Small intestine (tissue), 7 donors: ENCODE results near the gene MX1. TPM values are rescaled to one million over a fixed set of nuclear protein-coding genes. Genes with fewer than 3 reads are reported as not detected.

Experiments
- DNase-seq, 2 donors: peaks; one replicate each; pipeline versions ENCODE4 v3.0.0 to v3.0.0-alpha.2; 2013
- FAIRE-seq: peaks from 2 replicates; lab custom pipeline; 2012; peaks lifted over from hg19 to GRCh38; lab: Jason Lieb, UNC
- H3K27ac ChIP-seq, 3 donors: one replicate each; pipeline ENCODE4 v1.5.1; 2013; ENCODE audit warnings: low read length in 2 of 3, mild to moderate bottlenecking in 2 of 3, control low read depth in 1 of 3, inconsistent platforms in 1 of 3, low read depth in 1 of 3, moderate library complexity in 1 of 3
- H3K27me3 ChIP-seq, 3 donors: one replicate each; pipeline ENCODE4 v1.6.1; 2013; ENCODE audit warnings: low read length in 3 of 3, inconsistent platforms in 1 of 3; ENCODE audit not compliant: control insufficient read depth in 3 of 3, insufficient read depth in 3 of 3
- H3K36me3 ChIP-seq, 3 donors: one replicate each; pipeline ENCODE4 v1.6.1; 2013; ENCODE audit warnings: low read length in 3 of 3, inconsistent platforms in 1 of 3, low read depth in 1 of 3, mild to moderate bottlenecking in 1 of 3, moderate library complexity in 1 of 3; ENCODE audit not compliant: control insufficient read depth in 3 of 3, insufficient read depth in 2 of 3
- H3K4me1 ChIP-seq, 3 donors: one replicate each; pipeline ENCODE4 v1.6.1; 2013; ENCODE audit warnings: low read length in 2 of 3, inconsistent platforms in 1 of 3, low read depth in 1 of 3, mild to moderate bottlenecking in 1 of 3, moderate library complexity in 1 of 3; ENCODE audit not compliant: control insufficient read depth in 3 of 3, insufficient read depth in 2 of 3
- H3K4me3 ChIP-seq, 3 donors: one replicate each; pipeline ENCODE4 v1.5.1; 2013; ENCODE audit warnings: low read length in 3 of 3, control low read depth in 1 of 3, inconsistent platforms in 1 of 3, low read depth in 1 of 3, mild to moderate bottlenecking in 1 of 3, moderate library complexity in 1 of 3
- H3K9me3 ChIP-seq, 2 donors: one replicate each; pipeline ENCODE4 v1.6.1; 2013; ENCODE audit warnings: low read depth in 1 of 2, low read length in 1 of 2; ENCODE audit not compliant: control insufficient read depth in 2 of 2, insufficient read depth in 1 of 2
- WGBS, 3 donors: extraction: QIAGEN DNeasy Blood & Tissue Kit; methylation state at CpG; one replicate each; pipeline ENCODE4 v1.1.7; 2013; 5-methylcytosine and 5-hydroxymethylcytosine counted together
- polyA plus RNA-seq, 4 donors: library from polyadenylated mRNA; stranded (reverse) in 3 of 4; unstranded in 1 of 4; fragments of 200-250 nt in 3 of 4; fragments of 120-200 nt in 1 of 4; gene quantifications; one replicate each; pipeline versions ENCODE4 v1.2.1 to v1.2.3, GENCODE V29; 2013
- donor health status: healthy with polysubstance abuse.
- donor health status: control.
- donor health status: control.
- donor health status: Bipolar disorder and iron deficiency.
- donor health status: healthy.

MX1 gene
- polyA plus RNA-seq, 4 donors: 14.6 to 64.9 (median 36.8) TPM

GRCh38 chr21:41431788-41432548, 5.9 kb downstream of the MX1 start:
- FAIRE-seq (no peak), DNase-seq (peak in 1 of 2 donors; percentile 78)
- H3K9me3 ChIP-seq: peaks cover 0 to 2% of the 10 kb centered on the region in 2 donors
- peaks cover 0 to 2% (median 0%) of the 10 kb centered on the region in 3 donors for H3K27me3 ChIP-seq
- H3K4me3 ChIP-seq: no peak overlapping the region
- H3K27ac ChIP-seq: peak overlapping the region in 2 of 3 donors; percentile 72 to 79
- H3K36me3 ChIP-seq: peaks cover 10 to 29% (median 18%) of the 10 kb centered on the region in 3 donors
- 78 to 90% (median 88%) methylated on average over 16 of the region's 16 CpGs for WGBS, 3 donors
- H3K4me1 ChIP-seq: peaks cover 3 to 18% (median 5%) of the 10 kb centered on the region in 3 donors

- Histone ChIP-seq H3K27me3 (no peaks in the 10 kb centered on the region), H3K27ac (peak overlapping the region in 2 of 3 donors; percentile 72 to 79), H3K9me3 (peaks cover 0 to 2% of the 10 kb centered on the region in 2 donors), H3K4me3 (no peak overlapping the region), H3K4me1 (peaks cover 0 to 18% (median 5%) of the 10 kb centered on the region in 3 donors), H3K36me3 (peaks cover 14 to 37% (median 20%) of the 10 kb centered on the region in 3 donors)
- 62 to 76% (median 64%) methylated on average over 10 of the region's 10 CpGs for WGBS, 3 donors
- FAIRE-seq: no peak
- peak; percentile 82 to 87 for DNase-seq
These were observed 6.8 kb downstream of the MX1 start for GRCh38 chr21:41432562-41433460.

DNA sequence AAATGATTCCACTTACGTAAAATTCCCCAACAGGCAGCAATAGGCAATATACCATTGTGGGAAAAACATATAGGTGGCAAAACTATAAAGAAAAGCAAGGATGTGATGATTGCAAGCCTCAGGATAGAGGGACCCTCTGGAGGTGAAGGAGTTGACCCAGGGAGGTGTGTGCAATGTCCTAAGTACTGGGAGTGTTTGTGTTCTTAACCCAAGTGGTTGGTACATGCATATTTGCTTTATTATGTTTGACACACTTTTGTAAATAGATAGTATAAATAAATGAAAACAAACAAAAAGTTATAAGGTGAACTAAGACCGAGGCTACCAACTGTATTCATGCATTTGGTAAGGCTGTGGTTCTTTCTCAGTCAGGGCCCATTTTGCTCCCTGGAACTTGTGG, 7.5 kb downstream of the MX1 start:
- no peak overlapping the region for H3K4me3 ChIP-seq
- peaks cover 14 to 37% (median 21%) of the 10 kb centered on the region in 3 donors for H3K36me3 ChIP-seq
- DNase-seq (no peak), FAIRE-seq (no peak)
- H3K4me1 ChIP-seq: peaks cover 0 to 18% (median 5%) of the 10 kb centered on the region in 3 donors
- peak overlapping the region in 1 of 3 donors; percentile 79 for H3K27ac ChIP-seq
- WGBS, 3 donors: 87 to 95% (median 94%) methylated on average over 2 of the region's 2 CpGs
- H3K27me3 ChIP-seq: no peaks in the 10 kb centered on the region
- H3K9me3 ChIP-seq: peaks cover 0 to 2% of the 10 kb centered on the region in 2 donors

GRCh38 chr21:41435706-41436105, 9.7 kb downstream of the MX1 start:
- WGBS, 3 donors: 95 to 97% (median 97%) methylated on average over 11 of the region's 11 CpGs
- H3K36me3 ChIP-seq: peaks cover 17 to 37% (median 35%) of the 10 kb centered on the region in 3 donors
- H3K4me3 ChIP-seq: no peak overlapping the region
- FAIRE-seq (no peak), DNase-seq (no peak)
- H3K27ac ChIP-seq: no peak overlapping the region
- peaks cover 0 to 2% of the 10 kb centered on the region in 2 donors for H3K9me3 ChIP-seq
- no peaks in the 10 kb centered on the region for H3K27me3 ChIP-seq
- peaks cover 0 to 18% (median 5%) of the 10 kb centered on the region in 3 donors for H3K4me1 ChIP-seq

DNA sequence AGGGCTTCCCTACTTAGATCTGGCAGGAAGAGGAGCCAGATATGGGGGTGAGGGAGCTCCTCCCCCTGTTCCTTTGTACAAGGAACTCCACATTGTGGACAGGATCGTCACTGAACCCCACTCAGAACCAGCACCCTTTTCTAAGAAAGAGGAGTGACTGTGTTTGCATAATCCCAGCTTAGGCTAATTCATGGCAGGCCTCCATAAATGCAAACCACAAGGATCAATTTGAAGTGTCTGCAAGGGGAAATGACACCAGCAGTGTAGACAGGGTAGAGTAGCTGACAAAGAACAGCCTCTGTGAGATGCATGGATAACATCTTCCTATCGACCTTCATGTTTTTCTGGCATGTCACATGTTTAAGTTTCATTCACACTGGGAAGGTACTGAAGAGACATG, 11.7 kb downstream of the MX1 start:
- DNase-seq (no peak), FAIRE-seq (no peak)
- Histone ChIP-seq H3K36me3 (peaks cover 27 to 41% (median 39%) of the 10 kb centered on the region in 3 donors), H3K4me1 (peaks cover 0 to 12% (median 3%) of the 10 kb centered on the region in 3 donors), H3K4me3 (no peak overlapping the region), H3K9me3 (peaks cover 0 to 2% of the 10 kb centered on the region in 2 donors), H3K27ac (no peak overlapping the region), H3K27me3 (no peaks in the 10 kb centered on the region)
- WGBS, 3 donors: 59 to 81% (median 78%) methylated on average over 2 of the region's 2 CpGs

DNA sequence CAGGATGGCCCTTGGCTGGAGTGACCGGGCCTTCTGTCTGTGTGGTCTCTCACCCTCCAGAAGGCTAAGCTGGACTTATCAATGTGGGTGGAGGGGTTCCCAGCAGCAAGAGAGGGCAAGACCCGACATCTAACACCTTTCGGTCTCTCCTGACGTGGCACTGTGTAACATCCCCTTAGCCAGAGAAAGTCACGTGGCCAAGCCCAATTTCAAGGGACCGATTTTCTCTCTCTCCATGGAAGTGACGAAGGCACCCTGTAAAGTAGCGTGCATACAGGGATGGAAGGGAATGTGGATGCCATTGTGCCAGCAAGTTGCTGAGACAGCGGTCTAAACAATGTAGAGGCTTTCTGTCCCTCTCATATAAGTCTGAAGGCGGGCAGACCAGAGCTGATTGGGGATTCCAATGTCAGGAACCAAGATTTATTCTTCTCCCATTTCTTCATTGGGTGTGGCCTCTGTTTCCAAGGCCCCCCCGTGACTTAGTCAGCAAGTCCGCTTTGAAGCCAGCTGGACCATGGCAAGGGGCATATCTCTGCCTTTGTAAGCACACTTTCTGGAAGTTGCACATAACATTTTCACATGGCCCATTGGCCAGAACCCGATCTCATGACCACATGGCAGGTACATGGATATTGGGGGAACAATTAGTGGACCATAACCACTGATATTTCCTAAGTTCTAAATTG, 12.5 kb downstream of the MX1 start:
- Histone ChIP-seq H3K9me3 (peaks cover 0 to 2% of the 10 kb centered on the region in 2 donors), H3K4me1 (peaks cover 0 to 4% (median 0%) of the 10 kb centered on the region in 3 donors), H3K4me3 (no peak overlapping the region), H3K27me3 (no peaks in the 10 kb centered on the region), H3K36me3 (peaks cover 21 to 41% (median 39%) of the 10 kb centered on the region in 3 donors), H3K27ac (no peak overlapping the region)
- DNase-seq (no peak), FAIRE-seq (no peak)
- WGBS, 3 donors: 88 to 95% (median 90%) methylated on average over 13 of the region's 13 CpGs

- Histone ChIP-seq H3K27ac (no peak overlapping the region), H3K4me1 (no peaks in the 10 kb centered on the region), H3K27me3 (no peaks in the 10 kb centered on the region), H3K9me3 (peaks cover 0 to 2% of the 10 kb centered on the region in 2 donors), H3K4me3 (no peak overlapping the region), H3K36me3 (peaks cover 20 to 42% (median 37%) of the 10 kb centered on the region in 3 donors)
- 71 to 82% (median 71%) methylated on average over 4 of the region's 4 CpGs for WGBS, 3 donors
- no peak for DNase-seq
- no peak for FAIRE-seq
These were observed 13.2 kb downstream of the MX1 start for GRCh38 chr21:41439248-41439647.
